Heart left ventricle (tissue), 16 donors: ENCODE results near the gene IL1RL1. TPM values are rescaled to one million over a fixed set of nuclear protein-coding genes. Genes with fewer than 3 reads are reported as not detected.

Experiments used
- ATAC-seq, 4 donors: fragments of 200-7000 bp; cut with Tn5 transposase; one replicate each; pipeline ENCODE4 v1.9.1; 2020 to 2022; ENCODE audit warnings: moderate library complexity in 4 of 4, mild to moderate bottlenecking in 3 of 4, moderate number of reproducible peaks in 1 of 4
- DNase-seq, 5 donors: peaks; one replicate each; pipeline ENCODE4 v3.0.0-alpha.2; 2020
- H3K27ac ChIP-seq, 12 donors: fragments of 200-600 bp; sonication (generic) in 4 of 12; one replicate each; pipeline versions ENCODE4 v1.5.0 to v1.8.0; 2016 to 2022; ENCODE audit warnings: mild to moderate bottlenecking in 2 of 12
- H3K27me3 ChIP-seq, 9 donors: fragments of 200-600 bp; sonication (generic) in 2 of 9; one replicate each; pipeline versions ENCODE4 v1.5.1 to v1.8.0; 2016 to 2022; ENCODE audit warnings: mild to moderate bottlenecking in 3 of 9
- H3K36me3 ChIP-seq, 9 donors: fragments of 200-600 bp; sonication (generic) in 2 of 9; one replicate each; pipeline versions ENCODE4 v1.5.0 to v1.8.0; 2018 to 2022; ENCODE audit warnings: mild to moderate bottlenecking in 2 of 9
- H3K4me1 ChIP-seq, 12 donors: fragments of 200-600 bp; sonication (generic) in 4 of 12; one replicate each; pipeline versions ENCODE4 v1.5.0 to v1.8.0; 2016 to 2022; ENCODE audit warnings: mild to moderate bottlenecking in 3 of 12
- H3K4me3 ChIP-seq, 12 donors: fragments of 200-600 bp; sonication (generic) in 4 of 12; one replicate each; pipeline versions ENCODE4 v1.5.0 to v1.8.0; 2017 to 2022; ENCODE audit warnings: mild to moderate bottlenecking in 9 of 12, moderate library complexity in 4 of 12
- H3K9me3 ChIP-seq, 12 donors: fragments of 200-600 bp; sonication (generic) in 4 of 12; one replicate each; pipeline versions ENCODE4 v1.5.0 to v1.8.0; 2016 to 2022; ENCODE audit warnings: mild to moderate bottlenecking in 1 of 12
- POLR2A ChIP-seq, 2 donors: fragments of 450-650 bp; IDR thresholded peaks; one replicate each; pipeline ENCODE4 v1.6.1; 2017; ENCODE audit warnings: antibody characterized with exemption in 2 of 2, mild to moderate bottlenecking in 2 of 2, moderate library complexity in 2 of 2
- WGBS, 4 donors: extraction: QIAGEN DNeasy Blood & Tissue Kit in 2 of 4; methylation state at CpG; one replicate each; pipeline versions ENCODE4 v1.1.5 to v1.1.7; 2013 to 2018; 5-methylcytosine and 5-hydroxymethylcytosine counted together
- intact Hi-C, 10 donors: fragments of 100-400 bp; cut with DNase I; formaldehyde crosslinking; loops; one replicate each; pipeline versions ENCODE4 v1.11.1 to v1.14.2; 2022
- long read RNA-seq, 3 donors: library from polyadenylated mRNA; unstranded; transcript quantifications; one replicate each; pipeline ENCODE4 v2.0.0, GENCODE V29; 2020 to 2021
- polyA plus RNA-seq, 2 donors: library from polyadenylated mRNA; stranded (reverse); fragments of 200-250 nt; gene quantifications; one replicate each; pipeline ENCODE4 v1.2.3, GENCODE V29; 2013
- total RNA-seq, 9 donors: library from RNA; depleted of rRNA in 2 of 9; stranded (reverse); fragments of >200 nt in 2 of 9; fragmentation: NEBNext Ultra II Directional in 3 of 9; extraction: Animal tissue kit (Norgen Biotek cat#: 25700) in 3 of 9; gene quantifications; one replicate each; pipeline versions ENCODE4 v1.1.0 to v1.2.4, GENCODE V29; 2016 to 2023
- TF ChIP-seq, protein P1 (sequence below), 12 donors: fragments of 200-600 bp; sonication (generic) in 4 of 12; IDR thresholded peaks; one replicate each; pipeline versions ENCODE4 v1.5.0 to v1.8.0; 2018 to 2022; ENCODE audit warnings: antibody characterized with exemption in 12 of 12, mild to moderate bottlenecking in 5 of 12
- donor health status: ischemic (EF 13 %, LVEDD 7.1; RV severe dilation, severe dysfunction).
- donor health status: healthy with polysubstance abuse.
- donor health status: DM: no; HTN: yes; CAD: no.
- donor health status: DM: no; HTN: no; CAD: no.
- donor health status: ischemic (EF 25% LVEDD 6.9; RV normal size, moderate dysfunction).
- donor health status: ischemic (EF 25% LVEDD 5.7; RV mildly dilated, moderate dysfunction).
- donor health status: healthy.
- donor health status: DM: yes; HTN: yes; CAD: no.
- donor health status: ischemic (EF 35%, LVEDD 5.7; RV mildly dilated, moderate dysfunction).
- donor health status: nonischemic (EF 11% LVEDD 7.7; RV severe dilation, severe dysfunction).
- donor health status: DM: yes; HTN: yes; CAD: no.
- donor health status: PGD.
- donor health status: ischemic (EF 29% LVEDD 5.4; RV normal size, mild dysfunction).
- donor health status: nonischemic (EF 23%, LVEDD 6.1; RV moderate dilation, normal function).

IL1RL1 gene
- total RNA-seq (10 to 100 TPM in 2 of 9 donors, 1 to 10 TPM in 3, under 1 TPM in 4; 0.25 to 84.9 (median 1.6) TPM), polyA plus RNA-seq (10 to 100 TPM in 1 of 2 donors, 1 to 10 TPM in 1; 1.1 to 36.6 TPM)
- long read RNA-seq, donor 1, partial matches to known transcripts: 0 of 1 reads
- long read RNA-seq, donor 1, other reads (novel, unspliced or antisense): 0 of 1 reads
- long read RNA-seq, donor 2, transcript IL1RL1-202 (8 exons, 3,994 nt): major isoform, 62 of 79 reads
- long read RNA-seq, donor 2, transcript IL1RL1-204 (8 exons, 2,693 nt): minor isoform, 10 of 79 reads
- long read RNA-seq, donor 2, partial matches to known transcripts: 3 of 79 reads
- long read RNA-seq, donor 2, other reads (novel, unspliced or antisense): 4 of 79 reads
- long read RNA-seq, donor 3, partial matches to known transcripts: 0 of 3 reads
- long read RNA-seq, donor 3, other reads (novel, unspliced or antisense): 1 of 3 reads

- no peak within 1 kb of the TSS for H3K4me3 ChIP-seq
- intact Hi-C loops: no loop called here
- H3K4me1 ChIP-seq: no peaks in the 10 kb centered on the region
- peaks cover 0 to 10% (median 0%) of the 10 kb centered on the region in 9 donors for H3K27me3 ChIP-seq
- WGBS, 4 donors: 64 to 69% (median 69%) methylated on average over 5 of the region's 5 CpGs
- H3K27ac ChIP-seq: no peak within 1 kb of the TSS
- DNase-seq (no peak), ATAC-seq (no peak)
- no peaks in the 10 kb centered on the region for H3K9me3 ChIP-seq
- TF ChIP-seq, protein P1, sequence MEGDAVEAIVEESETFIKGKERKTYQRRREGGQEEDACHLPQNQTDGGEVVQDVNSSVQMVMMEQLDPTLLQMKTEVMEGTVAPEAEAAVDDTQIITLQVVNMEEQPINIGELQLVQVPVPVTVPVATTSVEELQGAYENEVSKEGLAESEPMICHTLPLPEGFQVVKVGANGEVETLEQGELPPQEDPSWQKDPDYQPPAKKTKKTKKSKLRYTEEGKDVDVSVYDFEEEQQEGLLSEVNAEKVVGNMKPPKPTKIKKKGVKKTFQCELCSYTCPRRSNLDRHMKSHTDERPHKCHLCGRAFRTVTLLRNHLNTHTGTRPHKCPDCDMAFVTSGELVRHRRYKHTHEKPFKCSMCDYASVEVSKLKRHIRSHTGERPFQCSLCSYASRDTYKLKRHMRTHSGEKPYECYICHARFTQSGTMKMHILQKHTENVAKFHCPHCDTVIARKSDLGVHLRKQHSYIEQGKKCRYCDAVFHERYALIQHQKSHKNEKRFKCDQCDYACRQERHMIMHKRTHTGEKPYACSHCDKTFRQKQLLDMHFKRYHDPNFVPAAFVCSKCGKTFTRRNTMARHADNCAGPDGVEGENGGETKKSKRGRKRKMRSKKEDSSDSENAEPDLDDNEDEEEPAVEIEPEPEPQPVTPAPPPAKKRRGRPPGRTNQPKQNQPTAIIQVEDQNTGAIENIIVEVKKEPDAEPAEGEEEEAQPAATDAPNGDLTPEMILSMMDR (IDR thresholded peaks at IDR 0.05): no peak
- TF ChIP-seq POLR2A (IDR thresholded peaks at IDR 0.05): no peak
- H3K36me3 ChIP-seq: no peaks in the 10 kb centered on the region
Observed at GRCh38 chr2:102310964-102311640, at the start of gene IL1RL1. TSS of gene IL1RL1 (plus strand) at chr2:102311563. CDS start at chr2:102338265, 26,702 bp downstream.

- 63 to 68% (median 67%) methylated on average over 6 of the region's 6 CpGs for WGBS, 4 donors
- no peak overlapping the region for H3K27ac ChIP-seq
Observed at GRCh38 chr2:102262216-102263129, 48.9 kb upstream of the IL1RL1 start.

DNA sequence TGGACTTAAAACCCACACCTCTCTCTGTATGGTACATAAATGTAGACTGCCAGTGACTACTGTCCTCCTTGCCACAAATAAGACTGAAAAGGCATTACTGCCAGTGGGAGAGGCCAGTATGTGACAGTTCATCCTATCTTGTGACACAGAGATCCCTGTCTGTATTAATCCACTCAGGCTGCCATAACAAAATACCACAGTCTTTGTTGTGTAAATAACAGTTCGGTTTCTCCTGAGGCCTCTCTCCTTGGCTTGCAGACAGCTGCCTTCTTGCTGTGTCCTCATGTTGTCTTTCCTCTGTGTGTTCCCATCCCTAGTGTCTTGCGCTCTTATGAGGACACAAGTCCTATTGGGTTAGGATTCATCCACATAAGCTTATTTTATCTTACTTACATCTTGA lies 46.4 kb upstream of the IL1RL1 start:
- no peak for TF ChIP-seq POLR2A (IDR thresholded peaks at IDR 0.05)
- TF ChIP-seq, protein P1 (IDR thresholded peaks at IDR 0.05): no peak
- Histone ChIP-seq H3K9me3 (no peaks in the 10 kb centered on the region), H3K4me1 (peaks cover 0 to 19% (median 0%) of the 10 kb centered on the region in 12 donors), H3K4me3 (no peak overlapping the region), H3K36me3 (no peaks in the 10 kb centered on the region), H3K27me3 (peaks cover 0 to 9% (median 0%) of the 10 kb centered on the region in 9 donors), H3K27ac (no peak overlapping the region)
- intact Hi-C loops: loop anchor here in 1 of 10 donors (10.0 kb wide), 1 partner anchor 80 kb away; no protein-coding TSS in a partner anchor
- ATAC-seq (no peak), DNase-seq (no peak)
- 83 to 92% (median 90%) methylated on average over 2 of the region's 2 CpGs for WGBS, 4 donors

More at GRCh38 chr2:102262216-102263129, 48.9 kb upstream of the IL1RL1 start:
- intact Hi-C loops: loop anchor here in 1 of 10 donors (10.0 kb wide), 1 partner anchor 82 kb away; no protein-coding TSS in a partner anchor
- peaks cover 0 to 25% (median 0%) of the 10 kb centered on the region in 12 donors for H3K4me1 ChIP-seq
- peaks cover 0 to 4% (median 0%) of the 10 kb centered on the region in 9 donors for H3K27me3 ChIP-seq
- H3K36me3 ChIP-seq: no peaks in the 10 kb centered on the region
- TF ChIP-seq, protein P1 (IDR thresholded peaks at IDR 0.05): no peak
- no peak for TF ChIP-seq POLR2A (IDR thresholded peaks at IDR 0.05)
- no peaks in the 10 kb centered on the region for H3K9me3 ChIP-seq
- DNase-seq (no peak), ATAC-seq (peak in 1 of 4 donors; percentile 38)
- no peak overlapping the region for H3K4me3 ChIP-seq
